HEK293 (cell line): Measurements from ENCODE around the gene MAP3K6.

ENCODE experiments used
- FEZF1 ChIP-seq: fragments of 450-650 bp; formaldehyde crosslinking; IDR thresholded peaks from 2 replicates; pipeline ENCODE4 v1.5.1; 2016; ENCODE audit warnings: missing biosample characterization, missing genetic modification characterization
- GLIS2 ChIP-seq: fragments of 450-650 bp; formaldehyde crosslinking; IDR thresholded peaks from 2 replicates; pipeline ENCODE4 v1.5.1; 2016; ENCODE audit warnings: missing biosample characterization, missing genetic modification characterization
- KLF10 ChIP-seq: fragments of 450-650 bp; IDR thresholded peaks from 2 replicates; pipeline ENCODE4 v1.5.1; 2018; ENCODE audit warnings: missing biosample characterization, mild to moderate bottlenecking, missing genetic modification characterization
- PBX3 ChIP-seq: sonication (generic); formaldehyde crosslinking; IDR thresholded peaks from 2 replicates; pipeline ENCODE4 v1.8.1; 2022; ENCODE audit warnings: mild to moderate bottlenecking, moderate library complexity, missing genetic modification reagents
- PRDM1 ChIP-seq: fragments of 450-650 bp; formaldehyde crosslinking; IDR thresholded peaks from 2 replicates; pipeline ENCODE4; 2016; ENCODE audit warnings: missing biosample characterization, missing genetic modification characterization
- PRDM10 ChIP-seq: fragments of 450-650 bp; formaldehyde crosslinking; IDR thresholded peaks from 2 replicates; pipeline ENCODE4 v1.5.1; 2016; ENCODE audit warnings: missing biosample characterization, missing genetic modification characterization
- ZBTB26 ChIP-seq: fragments of 450-650 bp; formaldehyde crosslinking; optimal IDR thresholded peaks from 2 replicates; pipeline ENCODE3; 2016; ENCODE audit warnings: missing biosample characterization, mild to moderate bottlenecking, missing genetic modification characterization
- ZBTB8A ChIP-seq: fragments of 450-650 bp; formaldehyde crosslinking; IDR thresholded peaks from 2 replicates; pipeline ENCODE4 v1.5.1; 2016; ENCODE audit warnings: missing biosample characterization, missing genetic modification characterization
- ZNF221 ChIP-seq: fragments of 450-650 bp; formaldehyde crosslinking; IDR thresholded peaks from 2 replicates; pipeline ENCODE4 v1.5.1; 2017; ENCODE audit warnings: missing biosample characterization, missing genetic modification characterization, borderline replicate concordance
- ZNF324 ChIP-seq: fragments of 450-650 bp; formaldehyde crosslinking; IDR thresholded peaks from 2 replicates; pipeline ENCODE4 v1.5.1; 2016; ENCODE audit warnings: missing biosample characterization, missing genetic modification characterization
- ZNF473 ChIP-seq: fragments of 450-650 bp; formaldehyde crosslinking; IDR thresholded peaks from 2 replicates; pipeline ENCODE4 v1.5.1; 2017; ENCODE audit warnings: missing biosample characterization, missing genetic modification characterization
- ZNF571 ChIP-seq: fragments of 450-650 bp; formaldehyde crosslinking; IDR thresholded peaks from 2 replicates; pipeline ENCODE4 v1.5.0; 2017; ENCODE audit warnings: missing biosample characterization, missing genetic modification characterization
- ZNF768 ChIP-seq: fragments of 450-650 bp; formaldehyde crosslinking; IDR thresholded peaks from 2 replicates; pipeline ENCODE4 v1.5.1; 2018; ENCODE audit warnings: missing biosample characterization, mild to moderate bottlenecking, missing genetic modification characterization
- ZNF776 ChIP-seq: fragments of 450-650 bp; formaldehyde crosslinking; IDR thresholded peaks from 2 replicates; pipeline ENCODE4 v1.5.0; 2017; ENCODE audit warnings: missing biosample characterization, missing genetic modification characterization, borderline replicate concordance
- ZNF777 ChIP-seq: fragments of 450-650 bp; formaldehyde crosslinking; IDR thresholded peaks from 2 replicates; pipeline ENCODE4 v1.5.1; 2017; ENCODE audit warnings: missing biosample characterization, missing genetic modification characterization, borderline replicate concordance
- ZNF792 ChIP-seq: fragments of 450-650 bp; formaldehyde crosslinking; IDR thresholded peaks from 2 replicates; pipeline ENCODE4 v1.5.1; 2016; ENCODE audit warnings: missing biosample characterization, missing genetic modification characterization
- ZNF837 ChIP-seq: fragments of 450-650 bp; formaldehyde crosslinking; IDR thresholded peaks from 2 replicates; pipeline ENCODE4 v1.5.1; 2016; ENCODE audit warnings: missing biosample characterization, missing genetic modification characterization
- TF ChIP-seq, protein P1 (sequence below): fragments of 450-650 bp; formaldehyde crosslinking; IDR thresholded peaks from 2 replicates; pipeline ENCODE4 v1.5.1; 2016; ENCODE audit warnings: missing biosample characterization, missing genetic modification characterization
- TF ChIP-seq, protein P2 (sequence below): fragments of 450-650 bp; formaldehyde crosslinking; IDR thresholded peaks from 2 replicates; pipeline ENCODE4 v1.5.1; 2016; ENCODE audit warnings: missing biosample characterization, missing genetic modification characterization
- TF ChIP-seq, protein P3 (sequence below): fragments of 450-650 bp; formaldehyde crosslinking; IDR thresholded peaks from 2 replicates; pipeline ENCODE4 v1.5.1; 2017; ENCODE audit warnings: missing biosample characterization, mild to moderate bottlenecking, missing genetic modification characterization, moderate library complexity
- TF ChIP-seq, protein P4 (sequence below): fragments of 450-650 bp; formaldehyde crosslinking; IDR thresholded peaks from 2 replicates; pipeline ENCODE4 v1.5.1; 2016; ENCODE audit warnings: missing biosample characterization, missing genetic modification characterization
- TF ChIP-seq, protein P5 (sequence below): fragments of 450-650 bp; formaldehyde crosslinking; IDR thresholded peaks from 2 replicates; pipeline ENCODE4 v1.5.1; 2016; ENCODE audit warnings: missing biosample characterization, missing genetic modification characterization, borderline replicate concordance

MAP3K6 gene

GRCh38 chr1:27348861-27349783, 17.6 kb downstream of the MAP3K6 start (continued):
- TF ChIP-seq, protein P1, sequence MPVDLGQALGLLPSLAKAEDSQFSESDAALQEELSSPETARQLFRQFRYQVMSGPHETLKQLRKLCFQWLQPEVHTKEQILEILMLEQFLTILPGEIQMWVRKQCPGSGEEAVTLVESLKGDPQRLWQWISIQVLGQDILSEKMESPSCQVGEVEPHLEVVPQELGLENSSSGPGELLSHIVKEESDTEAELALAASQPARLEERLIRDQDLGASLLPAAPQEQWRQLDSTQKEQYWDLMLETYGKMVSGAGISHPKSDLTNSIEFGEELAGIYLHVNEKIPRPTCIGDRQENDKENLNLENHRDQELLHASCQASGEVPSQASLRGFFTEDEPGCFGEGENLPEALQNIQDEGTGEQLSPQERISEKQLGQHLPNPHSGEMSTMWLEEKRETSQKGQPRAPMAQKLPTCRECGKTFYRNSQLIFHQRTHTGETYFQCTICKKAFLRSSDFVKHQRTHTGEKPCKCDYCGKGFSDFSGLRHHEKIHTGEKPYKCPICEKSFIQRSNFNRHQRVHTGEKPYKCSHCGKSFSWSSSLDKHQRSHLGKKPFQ (tag by site-specific recombination): no peak
- TF ChIP-seq, protein P2, sequence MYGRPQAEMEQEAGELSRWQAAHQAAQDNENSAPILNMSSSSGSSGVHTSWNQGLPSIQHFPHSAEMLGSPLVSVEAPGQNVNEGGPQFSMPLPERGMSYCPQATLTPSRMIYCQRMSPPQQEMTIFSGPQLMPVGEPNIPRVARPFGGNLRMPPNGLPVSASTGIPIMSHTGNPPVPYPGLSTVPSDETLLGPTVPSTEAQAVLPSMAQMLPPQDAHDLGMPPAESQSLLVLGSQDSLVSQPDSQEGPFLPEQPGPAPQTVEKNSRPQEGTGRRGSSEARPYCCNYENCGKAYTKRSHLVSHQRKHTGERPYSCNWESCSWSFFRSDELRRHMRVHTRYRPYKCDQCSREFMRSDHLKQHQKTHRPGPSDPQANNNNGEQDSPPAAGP (tag by site-specific recombination): peak; percentile 58; the same call in 1 of the 2 replicates
- TF ChIP-seq, protein P3, sequence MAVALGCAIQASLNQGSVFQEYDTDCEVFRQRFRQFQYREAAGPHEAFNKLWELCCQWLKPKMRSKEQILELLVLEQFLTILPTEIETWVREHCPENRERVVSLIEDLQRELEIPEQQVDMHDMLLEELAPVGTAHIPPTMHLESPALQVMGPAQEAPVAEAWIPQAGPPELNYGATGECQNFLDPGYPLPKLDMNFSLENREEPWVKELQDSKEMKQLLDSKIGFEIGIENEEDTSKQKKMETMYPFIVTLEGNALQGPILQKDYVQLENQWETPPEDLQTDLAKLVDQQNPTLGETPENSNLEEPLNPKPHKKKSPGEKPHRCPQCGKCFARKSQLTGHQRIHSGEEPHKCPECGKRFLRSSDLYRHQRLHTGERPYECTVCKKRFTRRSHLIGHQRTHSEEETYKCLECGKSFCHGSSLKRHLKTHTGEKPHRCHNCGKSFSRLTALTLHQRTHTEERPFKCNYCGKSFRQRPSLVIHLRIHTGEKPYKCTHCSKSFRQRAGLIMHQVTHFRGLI (tag by site-specific recombination): no peak
- TF ChIP-seq GLIS2 (tag by site-specific recombination) (peak; percentile 71), ZNF221 (no peak), ZNF768 (tag by site-specific recombination) (no peak), FEZF1 (tag by site-specific recombination) (no peak), ZNF837 (tag by site-specific recombination) (no peak), ZNF571 (no peak), ZNF776 (tag by site-specific recombination) (no peak), ZNF777 (tag by site-specific recombination) (no peak), ZBTB8A (tag by site-specific recombination) (peak; percentile 47), ZNF792 (tag by site-specific recombination) (no peak), PRDM1 (tag by site-specific recombination) (no peak), PBX3 (CRISPR knock-in tag) (0 out of 2 replicates have a peak, but pooled peaks have one; percentile 58), KLF10 (tag by site-specific recombination) (peak; percentile 44; the same call in 1 of the 2 replicates), ZNF324 (tag by site-specific recombination) (no peak), PRDM10 (tag by site-specific recombination) (0 out of 2 replicates have a peak, but pooled peaks have one; percentile 24), ZNF473 (no peak), ZBTB26 (tag by site-specific recombination) (peak; percentile 63)
- TF ChIP-seq, protein P4, sequence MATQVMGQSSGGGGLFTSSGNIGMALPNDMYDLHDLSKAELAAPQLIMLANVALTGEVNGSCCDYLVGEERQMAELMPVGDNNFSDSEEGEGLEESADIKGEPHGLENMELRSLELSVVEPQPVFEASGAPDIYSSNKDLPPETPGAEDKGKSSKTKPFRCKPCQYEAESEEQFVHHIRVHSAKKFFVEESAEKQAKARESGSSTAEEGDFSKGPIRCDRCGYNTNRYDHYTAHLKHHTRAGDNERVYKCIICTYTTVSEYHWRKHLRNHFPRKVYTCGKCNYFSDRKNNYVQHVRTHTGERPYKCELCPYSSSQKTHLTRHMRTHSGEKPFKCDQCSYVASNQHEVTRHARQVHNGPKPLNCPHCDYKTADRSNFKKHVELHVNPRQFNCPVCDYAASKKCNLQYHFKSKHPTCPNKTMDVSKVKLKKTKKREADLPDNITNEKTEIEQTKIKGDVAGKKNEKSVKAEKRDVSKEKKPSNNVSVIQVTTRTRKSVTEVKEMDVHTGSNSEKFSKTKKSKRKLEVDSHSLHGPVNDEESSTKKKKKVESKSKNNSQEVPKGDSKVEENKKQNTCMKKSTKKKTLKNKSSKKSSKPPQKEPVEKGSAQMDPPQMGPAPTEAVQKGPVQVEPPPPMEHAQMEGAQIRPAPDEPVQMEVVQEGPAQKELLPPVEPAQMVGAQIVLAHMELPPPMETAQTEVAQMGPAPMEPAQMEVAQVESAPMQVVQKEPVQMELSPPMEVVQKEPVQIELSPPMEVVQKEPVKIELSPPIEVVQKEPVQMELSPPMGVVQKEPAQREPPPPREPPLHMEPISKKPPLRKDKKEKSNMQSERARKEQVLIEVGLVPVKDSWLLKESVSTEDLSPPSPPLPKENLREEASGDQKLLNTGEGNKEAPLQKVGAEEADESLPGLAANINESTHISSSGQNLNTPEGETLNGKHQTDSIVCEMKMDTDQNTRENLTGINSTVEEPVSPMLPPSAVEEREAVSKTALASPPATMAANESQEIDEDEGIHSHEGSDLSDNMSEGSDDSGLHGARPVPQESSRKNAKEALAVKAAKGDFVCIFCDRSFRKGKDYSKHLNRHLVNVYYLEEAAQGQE (tag by site-specific recombination): no peak
- TF ChIP-seq, protein P5, sequence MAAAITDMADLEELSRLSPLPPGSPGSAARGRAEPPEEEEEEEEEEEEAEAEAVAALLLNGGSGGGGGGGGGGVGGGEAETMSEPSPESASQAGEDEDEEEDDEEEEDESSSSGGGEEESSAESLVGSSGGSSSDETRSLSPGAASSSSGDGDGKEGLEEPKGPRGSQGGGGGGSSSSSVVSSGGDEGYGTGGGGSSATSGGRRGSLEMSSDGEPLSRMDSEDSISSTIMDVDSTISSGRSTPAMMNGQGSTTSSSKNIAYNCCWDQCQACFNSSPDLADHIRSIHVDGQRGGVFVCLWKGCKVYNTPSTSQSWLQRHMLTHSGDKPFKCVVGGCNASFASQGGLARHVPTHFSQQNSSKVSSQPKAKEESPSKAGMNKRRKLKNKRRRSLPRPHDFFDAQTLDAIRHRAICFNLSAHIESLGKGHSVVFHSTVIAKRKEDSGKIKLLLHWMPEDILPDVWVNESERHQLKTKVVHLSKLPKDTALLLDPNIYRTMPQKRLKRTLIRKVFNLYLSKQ (tag by site-specific recombination): no peak
